ENCODE measurements around the gene COA7. TPM values are rescaled to one million over a fixed set of nuclear protein-coding genes. Genes with fewer than 3 reads are reported as not detected.
"Not testable (repeated sequence)": the region's sequence is repeated elsewhere in the genome, so short reads cannot be mapped to it uniquely, and the experiment has no call there.

COA7 gene
- polyA plus RNA-seq, 1 of the 3 experiments (the other 2 are of a cell fraction), result 9.0 TPM

DNA sequence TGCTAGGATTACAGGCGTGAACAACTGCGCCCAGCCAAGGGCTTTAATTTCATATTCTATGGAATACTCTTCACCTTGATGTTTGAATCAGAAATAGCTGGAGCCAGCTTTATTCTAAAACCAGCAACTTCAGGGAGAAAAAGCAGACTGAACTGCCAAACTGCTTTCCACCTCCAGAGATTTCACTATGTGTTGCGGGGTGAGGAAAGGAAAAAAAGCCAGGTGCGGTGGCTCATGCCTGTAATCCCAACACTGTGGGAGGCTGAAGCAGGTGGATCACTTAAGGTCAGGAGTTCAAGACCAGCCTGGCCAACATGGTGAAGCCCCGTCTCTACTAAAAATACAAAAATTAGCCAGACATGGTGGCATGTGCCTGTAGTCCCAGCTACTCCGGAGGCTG, 17.1 kb upstream of the COA7 start:
- H3K36me3 ChIP-seq (replicated peaks in 1 of 2; ENCODE audit: control insufficient read depth in 1 of 2, insufficient read depth in 2 of 2, low read length in 1 of 2); H3K4me2 ChIP-seq; H2AFZ ChIP-seq (ENCODE audit: low read depth); H3K4me1 ChIP-seq (ENCODE audit: control insufficient read depth in 1 of 2, insufficient read depth in 2 of 2, low read depth in 1 of 2, low read length in 1 of 2); H4K20me1 ChIP-seq (ENCODE audit: insufficient read depth); H3K4me3 ChIP-seq (ENCODE audit: low read depth in 2 of 2, low read length in 1 of 2); DNase-seq; H3K9me2 ChIP-seq; H3K27me3 ChIP-seq (ENCODE audit: insufficient read depth); CTCF ChIA-PET; H3K9ac ChIP-seq; H3K9me3 ChIP-seq; H3F3A ChIP-seq (replicated peaks; ENCODE audit: insufficient read depth); H3K27ac ChIP-seq (ENCODE audit: low read depth in 2 of 2, low read length in 1 of 2); H3K79me2 ChIP-seq (ENCODE audit: insufficient read depth): not testable (repeated sequence)
- POLR2A ChIA-PET, result interaction anchor here (1.0 kb wide), 1 partner anchor 11 kb away, joined by 3 read pairs; the partner anchor contains the start of gene ZYG11B
- 96% methylated on average over 6 of the region's 6 CpGs for WGBS (ENCODE audit: low lambda C conversion rate)

DNA sequence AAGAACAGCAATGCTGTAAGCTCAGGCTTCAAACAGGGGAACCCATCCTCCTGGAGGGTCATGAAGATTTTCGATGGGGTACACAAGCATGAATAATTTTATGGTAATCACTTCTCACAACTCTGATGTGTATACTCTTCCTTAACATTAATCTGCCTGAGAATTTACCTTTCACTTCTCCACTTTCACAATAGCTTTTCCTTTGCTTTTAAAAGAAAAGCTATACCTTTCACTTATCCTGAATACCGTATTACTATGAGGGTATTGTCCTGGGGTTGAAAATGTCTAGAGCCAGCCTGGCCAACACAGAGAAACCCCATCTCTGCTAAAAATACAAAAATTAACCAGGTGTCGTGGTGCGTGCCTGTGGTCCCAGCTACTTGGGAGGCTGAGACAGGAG, 15.4 kb upstream of the COA7 start:
- H3K27me3 ChIP-seq (ENCODE audit: insufficient read depth), result no peaks in the 10 kb centered on the region
- TF ChIP-seq RFX5 (IDR thresholded peaks at IDR 0.05; ENCODE audit: low read length), result no peak
- no peak for TF ChIP-seq RCOR1 (IDR thresholded peaks at IDR 0.05; ENCODE audit: low read length)
- no peak for TF ChIP-seq RXRA (IDR thresholded peaks at IDR 0.05; ENCODE audit: borderline replicate concordance, low read depth)
- no peak for TF ChIP-seq NFIC (IDR thresholded peaks at IDR 0.05; ENCODE audit: borderline replicate concordance)
- TF ChIP-seq REST (IDR thresholded peaks at IDR 0.05; ENCODE audit: low read depth, low read length), result no peak
- no peak for TF ChIP-seq ZBTB33 (IDR thresholded peaks at IDR 0.05; ENCODE audit: borderline replicate concordance, low read depth)
- no peak for TF ChIP-seq FOXJ3 (CRISPR knock-in tag; IDR thresholded peaks at IDR 0.05)
- TF ChIP-seq CHD2 (IDR thresholded peaks at IDR 0.05; ENCODE audit: low read length, partially characterized antibody), result no peak
- TF ChIP-seq, protein P1, sequence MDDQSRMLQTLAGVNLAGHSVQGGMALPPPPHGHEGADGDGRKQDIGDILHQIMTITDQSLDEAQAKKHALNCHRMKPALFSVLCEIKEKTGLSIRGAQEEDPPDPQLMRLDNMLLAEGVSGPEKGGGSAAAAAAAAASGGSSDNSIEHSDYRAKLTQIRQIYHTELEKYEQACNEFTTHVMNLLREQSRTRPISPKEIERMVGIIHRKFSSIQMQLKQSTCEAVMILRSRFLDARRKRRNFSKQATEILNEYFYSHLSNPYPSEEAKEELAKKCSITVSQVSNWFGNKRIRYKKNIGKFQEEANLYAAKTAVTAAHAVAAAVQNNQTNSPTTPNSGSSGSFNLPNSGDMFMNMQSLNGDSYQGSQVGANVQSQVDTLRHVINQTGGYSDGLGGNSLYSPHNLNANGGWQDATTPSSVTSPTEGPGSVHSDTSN (IDR thresholded peaks at IDR 0.05), result no peak
- TF ChIP-seq ELF1 (IDR thresholded peaks at IDR 0.05), result no peak
- ChIA-PET CTCF (no interaction called here), POLR2A (interaction anchor here (1.0 kb wide), 1 partner anchor 11 kb away, joined by 3 read pairs; no protein-coding TSS in a partner anchor)
- no peak overlapping the region for H3K4me2 ChIP-seq
- H2AFZ ChIP-seq (ENCODE audit: low read depth), result no peak overlapping the region
- no peak overlapping the region for H3K27ac ChIP-seq (ENCODE audit: low read depth in 2 of 2, low read length in 1 of 2)
- DNase-seq, result no peak
- no peak overlapping the region for H3K4me3 ChIP-seq (ENCODE audit: low read depth in 2 of 2, low read length in 1 of 2)
- no peaks in the 10 kb centered on the region for H3K9me3 ChIP-seq
- no peaks in the 10 kb centered on the region for H3K4me1 ChIP-seq (ENCODE audit: control insufficient read depth in 1 of 2, insufficient read depth in 2 of 2, low read depth in 1 of 2, low read length in 1 of 2)
- no peaks in the 10 kb centered on the region for H3F3A ChIP-seq (replicated peaks; ENCODE audit: insufficient read depth)
- H3K36me3 ChIP-seq (replicated peaks in 1 of 2; ENCODE audit: control insufficient read depth in 1 of 2, insufficient read depth in 2 of 2, low read length in 1 of 2), result no peaks in the 10 kb centered on the region
- H3K9me2 ChIP-seq, result no peaks in the 10 kb centered on the region
- H3K79me2 ChIP-seq (ENCODE audit: insufficient read depth), result no peaks in the 10 kb centered on the region
- no peaks in the 10 kb centered on the region for H4K20me1 ChIP-seq (ENCODE audit: insufficient read depth)
- WGBS (ENCODE audit: low lambda C conversion rate), result 79% methylated on average over 4 of the region's 4 CpGs
- no peak overlapping the region for H3K9ac ChIP-seq
